ENCODE results near the gene NCR3LG1. TPM values are rescaled to one million over a fixed set of nuclear protein-coding genes. Genes with fewer than 3 reads are reported as not detected.

The NCR3LG1 gene
- total and polyA plus RNA-seq, 9 of the 15 experiments (the other 6 are each of a cell fraction or from before 2014, with no cell fraction given) = 4.1 to 39.8 (median 25.1) TPM

- intact Hi-C loops (cut with micrococcal nuclease) = no loop called here
Observed at GRCh38 chr11:17368551-17368950, 17.0 kb downstream of the NCR3LG1 start.

More at GRCh38 chr11:17368551-17368950, 17.0 kb downstream of the NCR3LG1 start:
- POLR2A ChIA-PET = no interaction called here
- no peak overlapping the region for H2AFZ ChIP-seq (ENCODE audit: low read depth, low read length)
- no peaks in the 10 kb centered on the region for H3K27me3 ChIP-seq (ENCODE audit: control insufficient read depth in 2 of 2, insufficient read depth in 2 of 2, low read length in 2 of 2)
- 94% methylated on average over 3 of the region's 3 CpGs for WGBS (ENCODE audit: insufficient coverage, low coverage, missing lambda C conversion rate)
- H3K4me2 ChIP-seq (ENCODE audit: insufficient read depth, low read length) = no peak overlapping the region
- CTCF ChIA-PET (ENCODE audit: low intra/inter-chr PET ratio) = no interaction called here
- no peaks in the 10 kb centered on the region for H3K9me1 ChIP-seq (ENCODE audit: control insufficient read depth, insufficient read depth, low read length)
- BruUV-seq (replicated peaks) = no TSS peak
- DNase-seq (ENCODE audit: extremely low read depth in 1 of 4, low spot score in 3 of 4) (no peak), FAIRE-seq (no peak), ATAC-seq (no peak)
- H3K9me3 ChIP-seq (replicated peaks; ENCODE audit: control insufficient read depth, insufficient read depth, low read depth, low read length) = peaks cover 33% of the 10 kb centered on the region
- H4K20me1 ChIP-seq (replicated peaks; ENCODE audit: control insufficient read depth, insufficient read depth, low read length) = no peaks in the 10 kb centered on the region
- H3K79me2 ChIP-seq (ENCODE audit: control insufficient read depth, insufficient read depth, low read length) = peaks cover 14% of the 10 kb centered on the region; the same call in 2 of the 3 replicates
- H3K36me3 ChIP-seq (ENCODE audit: control insufficient read depth, insufficient read depth, low read length) = peaks cover 98% of the 10 kb centered on the region
- no peak for TF ChIP-seq ZKSCAN1 (IDR thresholded peaks at IDR 0.05; ENCODE audit: low read depth, low read length)
- TF ChIP-seq GABPB2 (CRISPR knock-in tag; conservative IDR thresholded peaks at IDR 0.05) = no peak
- no peak for TF ChIP-seq MEF2D (tag; conservative IDR thresholded peaks at IDR 0.05; ENCODE audit: low read depth)
- TF ChIP-seq NCOA2 (IDR thresholded peaks at IDR 0.05; ENCODE audit: partially characterized antibody in 2 of 2) = no peak
- no peak for TF ChIP-seq ELF1 (tag; IDR thresholded peaks at IDR 0.05)
- TF ChIP-seq ZNF3 (CRISPR knock-in tag; IDR thresholded peaks at IDR 0.05) = no peak
- no peak for TF ChIP-seq SP1 (CRISPR knock-in tag; IDR thresholded peaks at IDR 0.05)
- TF ChIP-seq MECOM (CRISPR knock-in tag; IDR thresholded peaks at IDR 0.05) = no peak
- TF ChIP-seq ERF (CRISPR knock-in tag; IDR thresholded peaks at IDR 0.05) = no peak
- no peak for TF ChIP-seq MIER1 (IDR thresholded peaks at IDR 0.05; ENCODE audit: low read depth)
- no peak for TF ChIP-seq IRF1 (CRISPR knock-in tag; IDR thresholded peaks at IDR 0.05; ENCODE audit: borderline replicate concordance)
- no peak for TF ChIP-seq ELF4 (CRISPR knock-in tag; IDR thresholded peaks at IDR 0.05)
- TF ChIP-seq ZBTB34 (CRISPR knock-in tag; IDR thresholded peaks at IDR 0.05) = no peak
- TF ChIP-seq ZBTB9 (CRISPR knock-in tag; IDR thresholded peaks at IDR 0.05) = no peak
- no peak for TF ChIP-seq HNRNPK (IDR thresholded peaks at IDR 0.05; ENCODE audit: low read depth, low read length, poor library complexity, severe bottlenecking)
- TF ChIP-seq GTF2A2 (tag; IDR thresholded peaks at IDR 0.05) = no peak
- no peaks in the 10 kb centered on the region for H3K4me1 ChIP-seq (replicated peaks in 1 of 2; ENCODE audit: control insufficient read depth in 2 of 2, insufficient read depth in 2 of 2, low read length in 2 of 2)
- H3K27ac ChIP-seq (ENCODE audit: extremely low read depth, low read depth, low read length) = no peak overlapping the region
- no peak overlapping the region for H3K9ac ChIP-seq (ENCODE audit: insufficient read depth in 1 of 2, low read depth in 2 of 2, low read length in 2 of 2)
- H3K4me3 ChIP-seq = no peak overlapping the region
- in situ Hi-C loops (cut with MboI) = no loop called here

Measured in K562 (cell line).